Hematopoietic multipotent progenitor cell (in vitro differentiated cells): ENCODE data around the gene ARHGAP8. TPM values are rescaled to one million over a fixed set of nuclear protein-coding genes. Genes with fewer than 3 reads are reported as not detected.

Experiments used
- DNase-seq, 3 donors: peaks; one replicate each; pipeline ENCODE4 v3.0.0-alpha.2; 2011 to 2015; ENCODE audit warnings: low read depth in 2 of 3, low spot score in 2 of 3
- total RNA-seq: library from RNA; depleted of rRNA; stranded (reverse); fragments of >200 nt; gene quantifications from one replicate; pipeline ENCODE4 v1.2.3, GENCODE V29; 2012

The ARHGAP8 gene
- total RNA-seq, 1 donor = 0.54 TPM

GRCh38 chr22:44760476-44760875 lies 8.1 kb downstream of the ARHGAP8 start:
- DNase-seq = no peak

DNA sequence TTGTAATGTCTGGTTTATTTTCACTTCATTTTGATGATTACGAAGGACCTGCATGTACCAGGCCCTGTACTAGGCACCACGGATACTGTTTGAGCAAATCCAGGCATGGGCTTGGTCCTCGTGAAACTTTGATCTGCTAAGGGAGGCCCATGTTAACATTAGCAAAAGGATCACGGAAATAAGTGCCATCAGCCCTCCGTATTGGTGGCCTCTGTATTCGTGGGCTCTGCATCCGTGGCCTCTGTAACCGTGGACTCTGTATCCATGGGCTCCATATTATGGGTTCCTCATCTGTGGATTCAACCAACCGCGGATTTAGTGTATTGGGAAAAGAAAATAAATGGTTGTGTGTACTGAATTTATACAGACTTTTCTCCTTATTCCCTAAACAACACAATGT lies 8.7 kb downstream of the ARHGAP8 start:
- DNase-seq = no peak

DNA sequence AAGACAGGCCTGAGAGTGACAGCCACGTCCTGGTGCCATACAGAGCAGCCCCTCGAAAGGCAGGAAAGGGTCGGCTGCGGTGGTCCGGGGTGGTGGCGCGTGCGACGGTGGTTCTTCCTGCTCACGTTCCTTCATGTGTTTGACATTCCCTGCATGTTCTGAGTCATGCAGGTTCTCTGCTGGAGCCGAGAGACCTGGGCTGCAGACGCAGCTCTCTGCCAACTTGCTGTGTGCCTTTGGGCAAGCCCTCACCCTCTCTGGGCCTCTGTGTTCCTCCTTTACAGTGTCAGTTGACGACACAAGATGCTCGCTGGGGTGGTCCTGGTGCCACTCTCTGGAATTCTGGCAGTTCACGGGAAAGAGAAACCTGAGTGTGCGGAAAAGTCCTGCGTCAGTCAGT lies 12.0 kb downstream of the ARHGAP8 start:
- no peak for DNase-seq

- no peak for DNase-seq
Measured at GRCh38 chr22:44764974-44765373, 12.6 kb downstream of the ARHGAP8 start.

- no peak for DNase-seq
Measured at GRCh38 chr22:44765571-44766285, 13.4 kb downstream of the ARHGAP8 start.

DNA sequence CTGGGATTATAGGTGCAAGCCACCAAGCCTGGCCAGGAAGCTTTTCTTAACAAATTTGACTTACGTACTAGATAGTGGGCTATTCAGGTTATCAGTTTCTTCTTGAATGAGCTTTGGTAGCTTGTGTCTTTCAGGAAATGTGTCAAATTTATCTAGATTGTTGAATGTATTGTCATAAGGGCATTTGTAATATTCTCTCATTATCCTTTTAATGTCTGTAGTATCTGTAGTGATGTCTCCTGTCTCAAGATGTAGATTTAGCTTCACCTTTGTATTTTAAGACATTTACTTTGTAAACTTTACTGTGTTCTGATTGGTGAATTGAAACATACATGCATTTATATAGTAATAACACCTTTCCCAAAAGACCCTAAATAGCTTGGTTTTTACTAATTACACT lies 20.7 kb downstream of the ARHGAP8 start:
- DNase-seq = peak in 1 of 3 donors; percentile 7

DNA sequence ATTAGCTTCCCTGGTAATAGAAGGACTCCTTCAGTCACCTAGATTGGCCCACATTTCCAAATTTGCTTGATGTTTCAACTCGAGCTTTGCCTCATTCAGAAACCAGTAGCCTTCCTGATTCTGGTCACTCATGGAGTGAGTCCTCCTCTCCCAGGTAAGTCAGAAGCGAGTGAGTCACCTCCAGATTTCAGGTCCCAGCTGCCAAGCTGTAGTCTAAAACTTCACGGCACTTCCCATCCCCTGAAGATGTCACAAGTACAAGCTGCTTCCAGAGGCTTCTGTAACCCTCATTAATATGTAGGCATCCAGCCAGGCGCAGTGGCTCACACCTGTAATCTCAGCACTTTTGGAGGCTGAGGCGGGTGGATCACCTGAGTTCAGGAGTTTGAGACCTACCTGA lies 23.5 kb downstream of the ARHGAP8 start:
- DNase-seq = no peak

DNA sequence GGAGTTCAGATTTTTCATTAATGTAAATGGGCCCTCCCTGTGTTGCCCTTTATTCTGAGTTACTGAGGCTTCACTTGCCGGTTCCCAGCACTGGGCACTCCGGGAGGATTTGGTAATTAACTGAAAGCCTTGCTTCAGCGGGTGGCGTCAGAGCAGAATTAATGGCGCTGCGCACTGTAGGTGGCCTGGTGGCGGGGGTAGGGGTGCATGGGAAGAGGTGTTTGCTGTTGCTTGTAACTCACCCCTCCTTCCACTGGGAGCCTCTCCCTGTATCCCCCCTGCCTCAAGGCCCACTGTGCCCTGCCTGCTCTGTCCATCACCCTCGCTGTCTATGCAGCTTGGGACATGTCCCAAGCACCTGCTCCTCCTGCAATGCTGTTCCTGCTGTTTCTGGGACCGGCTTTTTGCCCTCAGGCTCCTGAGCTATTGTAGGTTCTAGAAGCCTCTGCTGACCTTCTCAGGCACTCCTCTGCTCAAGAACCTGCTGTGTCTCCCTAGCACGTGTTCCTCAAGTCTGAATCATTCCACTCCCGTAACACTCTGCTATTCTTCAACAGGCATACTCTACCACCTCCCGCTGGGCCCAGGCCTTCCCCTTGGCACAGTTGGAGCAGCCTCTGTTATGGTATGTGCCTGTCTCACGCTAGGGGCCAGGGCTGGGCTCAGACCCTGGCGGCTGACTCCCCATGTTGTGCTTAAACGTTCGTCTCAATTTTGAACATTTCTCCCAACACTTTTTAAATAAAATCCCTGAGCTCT lies 24.4 kb downstream of the ARHGAP8 start:
- no peak for DNase-seq

DNA sequence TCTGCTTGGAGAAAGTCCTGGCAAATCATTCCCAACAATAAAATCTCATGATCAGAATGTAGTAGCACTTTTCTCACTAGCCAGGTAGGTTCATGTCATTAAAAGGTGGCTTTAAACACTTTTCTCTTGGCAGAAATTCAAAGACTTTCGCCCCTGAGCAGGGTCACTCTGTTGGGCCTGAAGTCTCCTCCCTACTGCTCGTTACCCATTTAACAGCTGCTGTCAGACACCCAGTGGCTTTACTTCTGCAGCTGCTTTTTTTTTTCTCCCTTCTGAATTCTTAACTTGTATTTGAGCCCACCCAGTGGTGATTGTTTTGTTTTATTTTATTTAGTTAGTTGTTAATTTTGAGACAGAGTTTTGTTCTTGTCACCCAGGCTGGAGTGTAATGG lies 25.0 kb downstream of the ARHGAP8 start:
- DNase-seq = no peak

DNA sequence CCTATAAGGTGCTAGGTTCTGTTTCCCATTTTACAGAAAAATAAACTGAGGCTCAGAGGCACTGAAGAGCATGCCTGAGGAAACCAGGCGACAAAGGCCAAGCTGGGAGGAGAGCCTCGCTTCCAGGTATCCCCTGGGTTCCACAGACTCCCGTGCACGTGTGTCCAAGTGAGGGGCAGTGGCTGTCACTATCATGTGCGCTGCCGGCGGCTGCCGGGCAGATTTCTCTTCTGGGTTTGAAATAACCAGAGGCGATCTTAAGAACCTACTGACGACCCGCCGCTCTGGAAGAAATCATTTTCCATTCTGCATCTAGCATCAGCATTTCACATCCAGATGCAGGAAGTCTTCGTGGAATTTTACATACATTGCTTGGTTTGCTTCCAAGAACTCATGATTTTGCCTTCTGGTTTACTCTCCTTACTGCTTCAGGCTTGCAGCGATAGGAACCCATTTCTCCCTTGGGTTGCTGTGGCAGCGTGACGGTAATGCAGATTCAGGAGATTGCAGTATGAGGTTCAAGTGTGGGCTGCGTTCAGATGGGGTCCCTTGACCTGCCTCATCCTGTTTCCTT lies 28.6 kb downstream of the ARHGAP8 start:
- no peak for DNase-seq

GRCh38 chr22:44782363-44782963 lies 30.1 kb downstream of the ARHGAP8 start:
- DNase-seq = no peak

DNA sequence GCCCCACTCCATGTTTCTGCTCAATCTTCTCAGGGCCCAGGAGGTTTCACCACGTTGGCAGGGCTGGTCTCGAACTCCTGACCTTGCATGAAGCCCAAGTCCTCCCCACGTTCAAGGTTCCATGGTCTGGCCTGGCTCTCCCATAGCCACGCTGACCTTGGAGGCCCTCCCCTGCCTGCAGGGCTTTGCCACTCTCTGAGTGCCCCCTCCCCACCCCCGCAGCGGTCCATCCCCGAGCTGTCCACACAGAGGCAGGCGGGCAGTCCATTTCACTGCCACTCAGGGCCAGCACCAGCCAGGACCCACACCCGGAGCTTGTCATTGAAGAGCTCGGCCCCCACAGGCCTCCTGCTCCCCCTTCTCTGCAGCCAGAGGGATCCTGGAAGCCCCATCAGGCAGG lies 30.7 kb downstream of the ARHGAP8 start:
- DNase-seq = no peak

DNA sequence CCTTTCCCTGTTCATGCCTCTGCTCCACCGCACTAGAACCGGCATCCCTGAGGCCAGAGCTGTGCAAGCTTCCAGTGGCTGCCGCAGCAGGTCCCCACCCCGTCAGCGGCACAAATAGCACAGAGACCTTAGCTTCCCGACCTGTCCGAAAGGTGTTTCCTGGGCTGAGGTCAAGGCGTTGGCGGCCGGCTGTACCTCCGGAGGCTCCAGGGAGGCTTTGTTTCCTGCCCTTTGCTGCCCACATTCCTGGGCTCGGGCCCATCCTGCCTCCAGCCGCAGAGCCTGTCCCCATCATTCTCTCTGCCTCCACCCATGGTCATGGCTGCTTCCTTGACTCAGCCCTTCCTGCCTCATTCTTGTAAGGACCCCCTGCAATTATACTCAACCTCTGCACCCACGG lies 31.2 kb downstream of the ARHGAP8 start:
- DNase-seq = no peak

- no peak for DNase-seq
Measured at GRCh38 chr22:44786136-44786535, 33.8 kb downstream of the ARHGAP8 start.

- no peak for DNase-seq
Measured at GRCh38 chr22:44786610-44787009, 34.2 kb downstream of the ARHGAP8 start.

- no peak for DNase-seq
Measured at GRCh38 chr22:44787832-44788231, 35.5 kb downstream of the ARHGAP8 start.

DNA sequence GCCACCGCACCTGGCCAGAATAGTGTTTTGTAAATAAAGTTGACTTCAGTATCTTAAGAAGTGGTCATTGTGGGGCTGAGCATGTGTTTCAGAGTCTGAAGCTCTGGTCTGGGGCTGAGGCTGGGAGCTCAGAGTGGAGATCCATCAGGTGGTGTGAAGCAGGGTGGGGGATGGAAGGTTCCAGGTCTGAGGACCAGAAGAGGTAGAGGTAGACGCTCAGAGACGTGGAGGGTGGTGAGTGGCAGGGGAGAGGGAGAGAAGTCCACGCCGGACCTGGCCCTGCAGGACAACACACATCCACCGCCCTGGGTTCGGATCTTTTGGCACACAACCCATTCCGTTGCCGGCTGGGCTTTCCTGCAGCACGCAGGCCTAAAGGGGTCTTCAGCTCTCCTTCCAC lies 40.7 kb downstream of the ARHGAP8 start:
- DNase-seq = no peak

GRCh38 chr22:44793506-44794172 lies 41.3 kb downstream of the ARHGAP8 start:
- DNase-seq = no peak

DNA sequence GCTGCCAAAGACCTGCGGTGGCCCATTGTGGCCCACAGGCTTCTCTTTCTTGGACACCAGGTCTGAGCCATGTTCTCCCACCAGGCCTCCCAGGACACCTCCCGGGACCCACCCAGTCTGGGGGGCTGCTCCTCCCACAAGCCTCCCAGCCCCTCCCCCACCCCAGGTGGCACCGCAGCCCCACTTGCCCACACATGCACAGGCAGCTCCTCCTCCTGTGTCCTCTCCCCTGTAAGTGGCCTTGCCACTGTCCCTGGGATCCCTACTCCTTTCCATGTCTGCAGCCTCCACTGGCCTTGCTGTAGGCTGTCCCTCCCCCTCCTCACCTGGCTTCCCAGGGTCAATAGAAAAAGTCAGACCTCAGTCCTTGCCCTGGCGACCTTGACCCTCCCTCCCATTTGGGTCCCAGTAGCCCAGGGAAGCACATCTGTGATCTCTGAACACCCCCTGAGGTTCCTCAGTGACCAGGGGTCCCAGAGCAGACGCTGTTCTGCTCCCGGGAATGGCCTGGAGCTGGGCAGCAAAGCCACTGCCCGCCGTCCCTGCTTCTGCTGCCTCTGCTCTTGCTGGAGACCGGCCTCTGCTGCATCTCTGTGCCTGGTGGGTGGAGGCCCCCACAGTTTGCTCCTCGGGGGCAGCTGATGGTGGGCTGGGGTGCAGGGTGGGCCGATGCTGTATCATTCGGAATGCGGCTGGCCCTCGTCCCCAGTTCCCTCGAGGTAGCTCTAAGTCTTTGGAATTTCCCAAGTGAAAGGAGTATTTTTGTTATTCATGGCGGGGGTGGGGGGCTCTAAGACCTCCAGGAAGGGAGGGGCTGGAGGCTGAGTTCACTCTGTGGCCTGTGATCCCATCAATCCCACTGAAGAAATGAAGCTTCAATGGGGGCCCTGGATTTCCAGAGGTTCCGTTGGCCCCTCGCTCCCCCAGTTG lies 43.6 kb downstream of the ARHGAP8 start:
- DNase-seq = no peak

DNA sequence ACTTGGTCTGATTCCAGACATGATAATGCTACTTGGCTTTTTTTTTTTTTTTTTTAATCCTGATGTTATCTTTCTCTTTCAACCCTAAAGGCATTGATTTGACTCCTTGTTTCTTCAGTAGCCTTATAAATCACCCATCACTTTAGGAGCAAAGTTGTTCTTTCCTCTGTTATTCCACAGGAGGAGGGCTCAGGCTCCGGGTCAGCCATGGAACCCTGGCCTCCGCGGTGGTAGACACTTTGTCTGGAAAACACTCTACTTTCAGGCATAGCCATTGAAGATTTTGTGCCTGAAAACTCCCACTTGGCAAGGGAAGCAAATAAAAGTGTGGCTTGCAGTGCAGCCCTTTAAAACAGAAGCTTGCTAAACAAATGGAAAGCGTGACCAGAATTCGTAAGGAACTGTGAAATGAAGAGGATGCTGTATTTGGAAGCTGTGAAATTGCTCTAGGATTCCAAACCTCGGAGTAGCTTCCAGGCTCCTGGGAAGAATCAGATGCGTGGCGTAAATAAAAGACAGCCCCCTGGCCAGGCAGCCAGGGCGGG lies 44.9 kb downstream of the ARHGAP8 start:
- no peak for DNase-seq
